HG03565 (cell line): ENCODE results near the gene OR51A7.
"Not testable (repeated sequence)": the region's sequence is repeated elsewhere in the genome, so short reads cannot be mapped to it uniquely, and the experiment has no call there.

Experiments used
- ATAC-seq: cut with Tn5 transposase; IDR thresholded peaks from one replicate; pipeline ENCODE4 v1.9.1; 2021; ENCODE audit warnings: mild to moderate bottlenecking, moderate library complexity; ENCODE audit not compliant: unreplicated experiment

OR51A7 gene

GRCh38 chr11:4955613-4956012, 52.0 kb downstream of the OR51A7 start, which contains the start of gene OR51A2:
OR51A2 (minus strand) TSS chr11:4955713; CDS start chr11:4955713, 0 bp downstream.
- not testable (repeated sequence) for ATAC-seq

GRCh38 chr11:4957396-4957795, 53.8 kb downstream of the OR51A7 start:
- no peak for ATAC-seq
